Measurements from ENCODE around the gene ANXA10.

ANXA10 gene

DNA sequence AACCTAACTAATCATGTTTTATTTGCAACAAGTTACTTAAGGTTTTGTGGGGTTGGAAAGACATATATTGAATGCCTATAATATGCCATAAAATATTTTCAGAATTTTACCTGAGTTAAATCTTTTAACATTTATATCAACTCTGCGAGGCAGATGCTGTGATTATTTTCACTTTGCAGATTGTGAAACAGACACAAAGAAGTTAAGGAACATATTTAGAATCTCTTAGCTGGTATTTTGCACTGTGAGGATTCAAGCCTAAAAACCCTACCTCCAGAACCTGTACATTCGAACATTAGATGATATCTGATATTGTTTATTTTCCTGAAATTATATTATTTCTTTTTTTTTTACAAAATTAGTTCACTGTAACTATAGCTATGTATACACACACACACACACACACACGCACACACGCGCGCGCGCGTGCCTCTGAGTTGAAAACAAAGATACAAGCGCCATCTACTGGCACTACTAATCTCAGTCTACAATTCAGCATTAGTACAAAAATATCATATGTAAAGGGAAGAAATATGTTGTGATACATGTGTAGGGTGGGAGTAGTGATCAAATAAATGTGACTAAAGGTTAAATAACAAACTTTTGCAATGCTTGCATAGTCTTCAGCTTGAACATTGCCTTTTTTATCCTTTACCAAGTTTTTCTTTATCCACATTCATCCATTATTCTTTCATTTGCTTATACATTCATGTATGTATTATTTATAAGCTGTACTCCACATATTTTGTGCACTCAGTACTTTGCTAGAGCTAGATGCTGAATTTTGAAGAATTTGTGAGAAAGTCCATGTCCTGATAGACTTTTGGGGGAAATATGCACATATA lies 61.5 kb downstream of the ANXA10 start:
- no peak overlapping the region for H3K4me3 ChIP-seq (ENCODE audit: low read depth, low read length)
- ChIA-PET POLR2A (no interaction called here), CTCF (interaction anchor here (0.6 to 3.1 kb wide), 43 partner anchors 8 to 1998 kb away, joined by 3 to 31 read pairs (median 4); no protein-coding TSS in a partner anchor)
- DNase-seq (ENCODE audit: low read depth, low spot score) = no peak
- peak; percentile 58 for TF ChIP-seq CTCF (IDR thresholded peaks at IDR 0.05; ENCODE audit: insufficient read depth, low read length, missing control alignments)

DNA sequence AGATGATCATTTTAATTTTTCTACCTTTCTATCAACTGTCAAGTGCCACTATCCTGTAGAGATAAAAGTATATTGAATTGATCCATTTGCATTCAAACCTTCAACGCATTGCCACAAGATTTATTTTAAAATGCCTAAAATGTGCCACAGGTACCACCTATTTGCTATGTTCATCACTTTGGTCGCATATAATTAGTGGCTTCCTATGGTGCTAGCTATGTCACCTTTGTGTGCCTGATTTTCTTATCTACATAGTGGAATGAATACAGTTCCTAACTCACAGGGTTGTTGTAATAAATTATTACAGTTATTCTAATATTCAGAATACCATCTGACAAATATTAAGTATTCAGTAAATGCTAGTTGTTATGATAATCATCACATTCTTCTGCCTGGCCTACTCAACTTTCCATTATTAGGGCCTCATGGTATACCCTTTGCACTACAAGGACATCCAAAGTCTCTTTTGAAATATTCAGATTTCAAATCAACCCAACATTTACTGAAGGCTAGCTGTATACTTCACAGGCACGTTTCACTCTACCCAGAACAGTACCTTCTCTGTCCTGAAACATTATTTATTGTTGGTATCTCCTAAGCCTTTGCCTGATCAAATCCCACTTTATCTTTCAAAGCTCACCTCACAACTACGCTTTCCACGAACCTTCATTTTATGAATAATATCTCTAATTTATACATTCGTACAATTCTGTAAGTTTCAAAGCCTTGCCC lies 62.4 kb downstream of the ANXA10 start:
- ChIA-PET CTCF (interaction anchor here (0.6 to 3.1 kb wide), 30 partner anchors 7 to 1377 kb away, joined by 3 to 31 read pairs (median 5); partner anchors contain the start of gene CBR4), POLR2A (no interaction called here)
- no peak for DNase-seq (ENCODE audit: low read depth, low spot score)
- no peak overlapping the region for H3K4me3 ChIP-seq (ENCODE audit: low read depth, low read length)
- TF ChIP-seq CTCF (IDR thresholded peaks at IDR 0.05; ENCODE audit: insufficient read depth, low read length, missing control alignments) = no peak

DNA sequence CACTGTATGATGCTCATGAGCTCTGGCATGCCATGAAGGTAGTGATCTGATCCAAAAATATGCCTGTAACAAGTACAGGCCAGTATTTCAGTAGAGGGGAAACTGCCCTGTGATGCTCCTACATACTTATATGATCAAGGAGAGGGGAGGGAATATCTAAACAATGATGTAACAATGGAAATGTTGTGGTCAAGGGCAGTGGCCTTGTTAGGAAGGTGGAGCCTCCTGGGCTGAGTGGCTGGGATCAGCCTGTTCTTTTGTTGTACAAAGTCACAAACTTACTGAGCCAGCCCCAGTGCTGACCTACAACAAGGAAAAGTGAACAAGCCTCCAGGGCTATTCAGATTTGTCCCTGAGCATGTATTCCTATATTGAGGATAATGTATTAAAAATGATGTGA lies 70.3 kb downstream of the ANXA10 start:
- no peak overlapping the region for H3K4me3 ChIP-seq (ENCODE audit: low read depth, low read length)
- TF ChIP-seq CTCF (IDR thresholded peaks at IDR 0.05; ENCODE audit: insufficient read depth, low read length, missing control alignments) = no peak
- ChIA-PET POLR2A (no interaction called here), CTCF (interaction anchor here (1.9 kb wide), 1 partner anchor 9 kb away, joined by 10 read pairs; no protein-coding TSS in a partner anchor)
- DNase-seq (ENCODE audit: low read depth, low spot score) = no peak

DNA sequence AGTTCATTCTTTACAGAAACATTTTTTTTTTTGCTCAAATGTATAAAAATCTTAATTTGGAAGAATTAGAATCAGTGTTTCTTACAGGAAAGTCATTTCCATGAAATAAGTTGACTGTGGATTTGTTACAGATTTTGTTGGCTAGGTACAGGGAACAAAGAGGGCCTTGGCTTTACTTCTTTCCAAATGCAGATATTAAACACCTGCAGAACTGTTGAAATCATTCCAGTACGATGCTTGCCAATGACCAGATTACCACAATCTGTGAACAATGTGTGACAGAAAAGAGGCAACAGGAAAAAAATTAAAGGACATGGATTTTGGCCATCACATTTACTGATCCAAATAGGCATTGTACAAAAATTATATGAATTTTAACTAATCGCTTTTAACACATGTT lies 70.8 kb downstream of the ANXA10 start:
- H3K4me3 ChIP-seq (ENCODE audit: low read depth, low read length) = no peak overlapping the region
- CTCF ChIA-PET = interaction anchor here (1.9 kb wide), 1 partner anchor 9 kb away, joined by 10 read pairs; no protein-coding TSS in a partner anchor
- DNase-seq (ENCODE audit: low read depth, low spot score) = no peak
- POLR2A ChIA-PET = no interaction called here
- no peak for TF ChIP-seq CTCF (IDR thresholded peaks at IDR 0.05; ENCODE audit: insufficient read depth, low read length, missing control alignments)

GRCh38 chr4:168164045-168164444 lies 71.7 kb downstream of the ANXA10 start:
- no peak for TF ChIP-seq CTCF (IDR thresholded peaks at IDR 0.05; ENCODE audit: insufficient read depth, low read length, missing control alignments)
- no peak for DNase-seq (ENCODE audit: low read depth, low spot score)
- ChIA-PET CTCF (interaction anchor here (1.1 kb wide), 1 partner anchor 9 kb away, joined by 4 read pairs; no protein-coding TSS in a partner anchor), POLR2A (no interaction called here)
- H3K4me3 ChIP-seq (ENCODE audit: low read depth, low read length) = no peak overlapping the region

Measured in AG04449 (cell line).